Neural crest cell (in vitro differentiated cells): Measurements from ENCODE around the gene P2RY2. TPM values are rescaled to one million over a fixed set of nuclear protein-coding genes. Genes with fewer than 3 reads are reported as not detected.
A peak's percentile ranks its signal among the peaks of the same experiment; 100 is the strongest.

ENCODE experiments used
- DNase-seq: peaks from one replicate; pipeline ENCODE4 v3.0.0; 2021; ENCODE audit warnings: low read depth, mixed read lengths, low spot score
- H3K27ac Mint-ChIP-seq: one replicate; pipeline ENCODE4 v1.8.0; 2021; ENCODE audit warnings: mild to moderate bottlenecking, mixed read lengths; ENCODE audit not compliant: unreplicated experiment
- H3K27me3 Mint-ChIP-seq: 2 replicates; pipeline ENCODE4 v1.8.0; 2021; ENCODE audit warnings: low read depth, mild to moderate bottlenecking, mixed read lengths
- H3K36me3 Mint-ChIP-seq: 2 replicates; pipeline ENCODE4 v1.8.0; 2021; ENCODE audit warnings: low read depth, mild to moderate bottlenecking, mixed read lengths
- H3K4me1 Mint-ChIP-seq: 2 replicates; pipeline ENCODE4 v1.8.0; 2021; ENCODE audit warnings: mixed read lengths
- H3K4me3 Mint-ChIP-seq: one replicate; pipeline ENCODE4 v1.8.0; 2021; ENCODE audit warnings: mild to moderate bottlenecking, mixed read lengths
- H3K9me3 Mint-ChIP-seq: 2 replicates; pipeline ENCODE4 v1.8.0; 2021; ENCODE audit warnings: mixed read lengths
- total RNA-seq: library from RNA; stranded (reverse); gene quantifications from 2 replicates; pipeline ENCODE4 v1.2.1, GENCODE V29; 2021
- TF ChIP-seq, protein P1 (sequence below): fragments of 200-600 bp; sonication (generic); conservative IDR thresholded peaks from 2 replicates; pipeline ENCODE4 v1.5.0; 2021; ENCODE audit warnings: antibody characterized with exemption, mild to moderate bottlenecking

P2RY2 gene
- total RNA-seq, 1 donor from 2014 or later: 0.14 TPM

DNA sequence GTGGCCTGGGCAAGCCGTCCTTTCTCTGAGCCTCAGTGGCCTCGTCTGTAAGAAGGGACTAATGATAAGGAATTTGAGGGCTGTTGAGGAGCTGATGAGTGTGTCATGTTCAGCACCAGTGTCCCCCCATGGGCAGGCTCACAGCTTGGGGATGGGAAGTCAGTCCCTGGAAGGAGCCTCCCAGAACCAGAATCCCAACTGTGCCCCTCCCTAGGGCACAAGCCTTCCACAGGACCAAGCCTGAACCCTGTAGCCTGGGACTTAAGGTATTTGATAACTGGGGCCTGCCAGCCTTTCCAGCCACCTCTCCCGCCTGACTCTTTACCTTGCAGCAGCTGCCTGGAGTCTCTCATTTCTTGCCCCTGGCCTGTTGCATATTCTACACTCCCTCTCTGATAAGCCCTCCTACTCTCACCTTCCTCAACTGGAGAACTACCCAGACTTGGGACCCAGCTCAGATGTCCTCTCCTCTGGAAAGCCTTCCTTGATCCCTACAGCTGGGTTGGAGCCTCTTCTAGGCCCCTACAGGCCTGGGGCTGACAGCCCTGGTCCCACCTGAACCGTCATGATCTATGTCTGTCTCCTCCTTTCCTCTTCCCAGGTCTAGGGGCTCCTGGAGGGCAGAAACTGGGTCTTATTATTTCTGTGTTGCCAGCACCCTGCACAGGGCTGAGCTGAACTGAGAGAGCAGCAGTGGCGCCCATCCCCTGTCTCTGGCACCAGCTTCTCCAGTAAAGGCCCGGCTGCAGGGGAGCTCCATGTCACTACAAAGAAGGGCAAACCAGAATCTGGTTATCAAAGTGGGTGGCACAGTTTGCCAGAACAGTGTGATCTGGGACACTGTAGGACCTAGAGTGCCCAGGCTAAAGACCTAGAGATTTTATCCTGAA is 1.6 kb downstream of the P2RY2 start:
- H3K36me3 Mint-ChIP-seq: no peaks in the 10 kb centered on the region
- peaks cover 53% of the 10 kb centered on the region for H3K27me3 Mint-ChIP-seq
- H3K4me1 Mint-ChIP-seq: peaks cover 13% of the 10 kb centered on the region
- no peak overlapping the region for H3K27ac Mint-ChIP-seq
- H3K9me3 Mint-ChIP-seq: no peaks in the 10 kb centered on the region
- TF ChIP-seq, protein P1, sequence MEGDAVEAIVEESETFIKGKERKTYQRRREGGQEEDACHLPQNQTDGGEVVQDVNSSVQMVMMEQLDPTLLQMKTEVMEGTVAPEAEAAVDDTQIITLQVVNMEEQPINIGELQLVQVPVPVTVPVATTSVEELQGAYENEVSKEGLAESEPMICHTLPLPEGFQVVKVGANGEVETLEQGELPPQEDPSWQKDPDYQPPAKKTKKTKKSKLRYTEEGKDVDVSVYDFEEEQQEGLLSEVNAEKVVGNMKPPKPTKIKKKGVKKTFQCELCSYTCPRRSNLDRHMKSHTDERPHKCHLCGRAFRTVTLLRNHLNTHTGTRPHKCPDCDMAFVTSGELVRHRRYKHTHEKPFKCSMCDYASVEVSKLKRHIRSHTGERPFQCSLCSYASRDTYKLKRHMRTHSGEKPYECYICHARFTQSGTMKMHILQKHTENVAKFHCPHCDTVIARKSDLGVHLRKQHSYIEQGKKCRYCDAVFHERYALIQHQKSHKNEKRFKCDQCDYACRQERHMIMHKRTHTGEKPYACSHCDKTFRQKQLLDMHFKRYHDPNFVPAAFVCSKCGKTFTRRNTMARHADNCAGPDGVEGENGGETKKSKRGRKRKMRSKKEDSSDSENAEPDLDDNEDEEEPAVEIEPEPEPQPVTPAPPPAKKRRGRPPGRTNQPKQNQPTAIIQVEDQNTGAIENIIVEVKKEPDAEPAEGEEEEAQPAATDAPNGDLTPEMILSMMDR: no peak
- no peak for DNase-seq
- peak overlapping the region; percentile 51 for H3K4me3 Mint-ChIP-seq

DNA sequence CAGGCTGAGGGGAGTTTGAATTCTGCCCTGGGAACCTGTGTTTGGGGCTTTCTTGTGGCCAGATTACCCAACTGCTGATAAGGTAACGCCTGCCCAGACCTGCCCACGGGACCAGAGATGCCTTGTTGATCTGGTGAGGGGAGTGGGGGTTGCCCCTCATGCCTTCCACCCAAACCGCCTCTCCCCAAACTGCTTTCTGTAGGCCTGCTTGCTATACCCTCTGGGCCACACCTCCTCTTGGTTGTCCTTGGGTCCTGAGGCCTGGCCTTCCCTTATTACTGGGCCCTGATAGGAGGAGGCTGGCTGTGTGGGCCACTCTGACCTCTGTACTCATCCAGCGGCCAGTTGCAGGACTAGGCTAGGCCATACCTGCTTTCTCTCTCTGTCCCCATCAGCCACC is 3.4 kb downstream of the P2RY2 start:
- Mint-ChIP-seq H3K27ac (no peak overlapping the region), H3K9me3 (no peaks in the 10 kb centered on the region), H3K4me3 (no peak overlapping the region), H3K27me3 (peaks cover 48% of the 10 kb centered on the region), H3K4me1 (peaks cover 13% of the 10 kb centered on the region), H3K36me3 (no peaks in the 10 kb centered on the region)
- TF ChIP-seq, protein P1: no peak
- DNase-seq: no peak

DNA sequence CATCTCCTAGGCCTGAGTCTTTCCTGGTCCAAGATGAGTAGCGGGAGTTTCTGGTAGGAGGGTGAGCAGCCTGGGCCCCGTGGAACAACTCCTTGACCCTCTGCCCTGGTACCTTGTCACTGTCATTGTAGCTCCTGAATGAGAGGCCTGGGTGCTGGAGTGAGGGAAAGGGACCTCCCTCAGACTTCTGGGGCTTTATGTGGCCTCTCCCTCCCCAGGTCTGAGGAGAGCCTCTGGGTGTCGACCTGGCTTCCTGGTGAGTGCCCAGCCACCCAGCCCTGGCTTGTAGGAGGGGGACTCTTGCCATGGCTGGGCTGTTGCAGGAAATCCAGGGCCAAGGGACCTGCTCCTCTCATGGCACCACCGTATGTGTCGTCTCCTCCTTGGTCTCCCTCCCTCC is 3.9 kb downstream of the P2RY2 start:
- Mint-ChIP-seq H3K27ac (peak overlapping the region; percentile 88), H3K9me3 (no peaks in the 10 kb centered on the region), H3K4me3 (no peak overlapping the region), H3K4me1 (peaks cover 13% of the 10 kb centered on the region), H3K36me3 (no peaks in the 10 kb centered on the region), H3K27me3 (peaks cover 43% of the 10 kb centered on the region)
- no peak for DNase-seq
- TF ChIP-seq, protein P1: no peak

DNA sequence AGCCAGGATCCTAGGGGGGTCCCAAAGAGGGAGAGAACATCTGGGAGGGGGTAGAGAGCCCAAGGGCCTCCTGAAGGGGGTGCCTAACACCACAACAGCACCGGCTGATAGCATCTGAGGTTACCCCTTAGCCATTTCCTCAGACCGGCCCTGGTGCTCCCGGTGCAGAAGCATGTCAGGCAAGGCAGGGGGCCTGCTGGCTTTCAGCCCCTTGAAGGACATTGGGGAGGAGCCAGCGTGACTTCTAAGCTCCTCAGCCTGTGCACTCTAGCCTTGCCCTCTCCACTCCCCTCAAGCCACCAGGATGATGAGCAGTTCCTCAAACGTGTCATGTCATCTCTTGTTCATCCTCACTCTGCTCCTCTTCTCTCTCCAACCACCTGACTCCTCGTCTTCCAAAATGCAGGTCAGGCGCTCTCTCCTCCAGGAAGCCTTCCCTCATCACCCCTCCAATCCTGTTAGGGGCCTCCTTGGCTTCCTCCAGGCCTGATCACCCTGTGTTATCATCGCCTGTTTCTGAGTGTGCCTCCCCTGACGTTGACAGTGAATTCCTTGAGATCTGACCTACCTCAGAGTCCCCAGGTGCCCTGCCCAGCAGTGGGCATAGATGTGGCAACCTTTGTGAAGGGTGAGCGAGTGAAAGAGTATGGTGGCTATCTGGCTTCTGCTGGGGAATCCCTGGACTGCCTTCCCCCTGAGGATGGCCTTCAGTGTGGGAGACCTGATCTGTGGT is 6.1 kb downstream of the P2RY2 start:
- DNase-seq: no peak
- Mint-ChIP-seq H3K27me3 (peaks cover 24% of the 10 kb centered on the region), H3K27ac (no peak overlapping the region), H3K4me1 (peaks cover 2% of the 10 kb centered on the region), H3K4me3 (no peak overlapping the region), H3K9me3 (no peaks in the 10 kb centered on the region), H3K36me3 (no peaks in the 10 kb centered on the region)
- TF ChIP-seq, protein P1: no peak

DNA sequence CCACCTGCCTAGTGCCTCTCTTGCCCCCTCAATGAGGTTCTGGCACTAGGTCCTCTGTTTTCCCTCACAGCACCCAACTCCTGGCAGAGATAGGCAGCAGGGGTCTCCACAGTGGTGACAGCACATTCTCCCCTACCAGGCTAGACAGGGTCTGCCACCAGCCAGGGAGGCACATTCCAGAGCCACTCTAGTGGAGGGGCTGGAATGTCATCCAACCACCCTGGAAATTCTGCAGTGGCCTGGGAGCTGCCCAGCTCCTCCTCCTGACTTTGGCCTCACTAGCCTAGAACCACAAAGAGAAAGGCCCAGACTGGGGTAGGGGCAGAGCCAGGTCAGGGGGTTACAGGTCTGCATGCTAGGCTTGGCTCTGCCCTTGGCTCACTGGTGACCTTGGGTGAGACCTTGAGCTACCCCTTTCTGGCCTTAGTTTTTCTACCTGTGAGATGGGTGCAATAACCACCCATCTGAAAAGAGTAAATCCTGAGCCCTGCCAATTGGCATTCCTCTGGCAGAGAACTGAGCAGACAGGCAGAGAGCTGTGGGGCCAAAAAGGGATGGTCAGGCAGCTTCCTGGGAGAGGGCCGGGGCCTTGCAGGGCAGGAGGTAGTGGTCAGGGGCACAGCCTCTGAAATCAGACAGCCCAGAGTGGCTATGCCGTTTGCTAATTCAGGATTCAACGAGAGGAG is 7.1 kb downstream of the P2RY2 start:
- no peak for DNase-seq
- TF ChIP-seq, protein P1: no peak
- no peak overlapping the region for H3K27ac Mint-ChIP-seq
- H3K27me3 Mint-ChIP-seq: peaks cover 14% of the 10 kb centered on the region
- H3K9me3 Mint-ChIP-seq: no peaks in the 10 kb centered on the region
- no peak overlapping the region for H3K4me3 Mint-ChIP-seq
- H3K36me3 Mint-ChIP-seq: no peaks in the 10 kb centered on the region
- H3K4me1 Mint-ChIP-seq: no peaks in the 10 kb centered on the region
